ENCODE data around the gene FBXO47. TPM values are rescaled to one million over a fixed set of nuclear protein-coding genes. Genes with fewer than 3 reads are reported as not detected.
A peak's percentile ranks its signal among the peaks of the same experiment; 100 is the strongest.

The FBXO47 gene
- total and polyA plus RNA-seq, 2 donors from 2014 or later, result not detected

GRCh38 chr17:38919316-38920078, 47.7 kb downstream of the FBXO47 start:
- intact Hi-C loops (cut with DNase I), result no loop called here
- H3K4me1 ChIP-seq (ENCODE audit: control insufficient read depth in 2 of 3, insufficient read depth in 2 of 3, low read depth in 1 of 3, low read length in 3 of 3), result peaks cover 0 to 6% (median 6%) of the 10 kb centered on the region in 3 donors
- H3K9ac ChIP-seq (ENCODE audit: low read length in 3 of 3), result no peak overlapping the region
- H3K27ac ChIP-seq (ENCODE audit: low read depth in 2 of 2, low read length in 2 of 2), result no peak overlapping the region
- no peaks in the 10 kb centered on the region for H3K27me3 ChIP-seq (ENCODE audit: control insufficient read depth, insufficient read depth, low read length)
- TF ChIP-seq, protein P1, sequence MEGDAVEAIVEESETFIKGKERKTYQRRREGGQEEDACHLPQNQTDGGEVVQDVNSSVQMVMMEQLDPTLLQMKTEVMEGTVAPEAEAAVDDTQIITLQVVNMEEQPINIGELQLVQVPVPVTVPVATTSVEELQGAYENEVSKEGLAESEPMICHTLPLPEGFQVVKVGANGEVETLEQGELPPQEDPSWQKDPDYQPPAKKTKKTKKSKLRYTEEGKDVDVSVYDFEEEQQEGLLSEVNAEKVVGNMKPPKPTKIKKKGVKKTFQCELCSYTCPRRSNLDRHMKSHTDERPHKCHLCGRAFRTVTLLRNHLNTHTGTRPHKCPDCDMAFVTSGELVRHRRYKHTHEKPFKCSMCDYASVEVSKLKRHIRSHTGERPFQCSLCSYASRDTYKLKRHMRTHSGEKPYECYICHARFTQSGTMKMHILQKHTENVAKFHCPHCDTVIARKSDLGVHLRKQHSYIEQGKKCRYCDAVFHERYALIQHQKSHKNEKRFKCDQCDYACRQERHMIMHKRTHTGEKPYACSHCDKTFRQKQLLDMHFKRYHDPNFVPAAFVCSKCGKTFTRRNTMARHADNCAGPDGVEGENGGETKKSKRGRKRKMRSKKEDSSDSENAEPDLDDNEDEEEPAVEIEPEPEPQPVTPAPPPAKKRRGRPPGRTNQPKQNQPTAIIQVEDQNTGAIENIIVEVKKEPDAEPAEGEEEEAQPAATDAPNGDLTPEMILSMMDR (IDR thresholded peaks at IDR 0.05; ENCODE audit: borderline replicate concordance, extremely low read depth, insufficient read depth), result no peak
- no peak for FAIRE-seq
- DNase-seq, result peak in 1 of 5 donors; percentile 46
- no peak overlapping the region for H3K4me3 ChIP-seq (ENCODE audit: low read length in 3 of 3)
- peaks cover 0 to 39% (median 27%) of the 10 kb centered on the region in 3 donors for H3K36me3 ChIP-seq (ENCODE audit: control insufficient read depth in 2 of 3, insufficient read depth in 3 of 3, low read length in 3 of 3)
- no peaks in the 10 kb centered on the region for H3K9me3 ChIP-seq (ENCODE audit: control insufficient read depth in 2 of 3, insufficient read depth in 1 of 3, low read length in 3 of 3)

DNA sequence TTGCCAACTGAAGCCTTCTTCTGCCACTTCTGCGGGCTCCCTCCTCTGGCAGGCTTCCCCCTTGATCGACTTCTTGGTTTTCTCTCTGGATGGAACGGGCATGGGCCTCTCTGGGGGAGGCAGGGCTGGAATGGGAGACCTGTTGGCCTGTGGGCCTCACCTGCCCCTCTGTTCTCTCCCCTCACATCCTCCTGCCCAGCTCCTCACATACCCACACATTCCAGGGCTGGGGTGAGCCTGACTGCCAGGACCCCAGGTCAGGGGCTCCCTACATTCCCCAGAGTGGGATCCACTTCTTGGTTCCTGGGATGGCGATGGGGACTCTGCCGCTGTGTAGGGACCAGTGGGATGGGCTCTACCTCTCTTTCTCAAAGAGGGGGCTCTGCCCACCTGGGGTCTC, 48.3 kb downstream of the FBXO47 start:
- H3K9me3 ChIP-seq (ENCODE audit: control insufficient read depth in 2 of 3, insufficient read depth in 1 of 3, low read length in 3 of 3), result no peaks in the 10 kb centered on the region
- no peaks in the 10 kb centered on the region for H3K27me3 ChIP-seq (ENCODE audit: control insufficient read depth, insufficient read depth, low read length)
- intact Hi-C loops (cut with DNase I), result no loop called here
- no peak overlapping the region for H3K4me3 ChIP-seq (ENCODE audit: low read length in 3 of 3)
- TF ChIP-seq, protein P1 (IDR thresholded peaks at IDR 0.05; ENCODE audit: borderline replicate concordance, extremely low read depth, insufficient read depth), result no peak
- DNase-seq, result no peak
- FAIRE-seq, result no peak
- no peak overlapping the region for H3K27ac ChIP-seq (ENCODE audit: low read depth in 2 of 2, low read length in 2 of 2)
- H3K9ac ChIP-seq (ENCODE audit: low read length in 3 of 3), result no peak overlapping the region
- peaks cover 0 to 6% (median 6%) of the 10 kb centered on the region in 3 donors for H3K4me1 ChIP-seq (ENCODE audit: control insufficient read depth in 2 of 3, insufficient read depth in 2 of 3, low read depth in 1 of 3, low read length in 3 of 3)
- peaks cover 0 to 40% (median 30%) of the 10 kb centered on the region in 3 donors for H3K36me3 ChIP-seq (ENCODE audit: control insufficient read depth in 2 of 3, insufficient read depth in 3 of 3, low read length in 3 of 3)

DNA sequence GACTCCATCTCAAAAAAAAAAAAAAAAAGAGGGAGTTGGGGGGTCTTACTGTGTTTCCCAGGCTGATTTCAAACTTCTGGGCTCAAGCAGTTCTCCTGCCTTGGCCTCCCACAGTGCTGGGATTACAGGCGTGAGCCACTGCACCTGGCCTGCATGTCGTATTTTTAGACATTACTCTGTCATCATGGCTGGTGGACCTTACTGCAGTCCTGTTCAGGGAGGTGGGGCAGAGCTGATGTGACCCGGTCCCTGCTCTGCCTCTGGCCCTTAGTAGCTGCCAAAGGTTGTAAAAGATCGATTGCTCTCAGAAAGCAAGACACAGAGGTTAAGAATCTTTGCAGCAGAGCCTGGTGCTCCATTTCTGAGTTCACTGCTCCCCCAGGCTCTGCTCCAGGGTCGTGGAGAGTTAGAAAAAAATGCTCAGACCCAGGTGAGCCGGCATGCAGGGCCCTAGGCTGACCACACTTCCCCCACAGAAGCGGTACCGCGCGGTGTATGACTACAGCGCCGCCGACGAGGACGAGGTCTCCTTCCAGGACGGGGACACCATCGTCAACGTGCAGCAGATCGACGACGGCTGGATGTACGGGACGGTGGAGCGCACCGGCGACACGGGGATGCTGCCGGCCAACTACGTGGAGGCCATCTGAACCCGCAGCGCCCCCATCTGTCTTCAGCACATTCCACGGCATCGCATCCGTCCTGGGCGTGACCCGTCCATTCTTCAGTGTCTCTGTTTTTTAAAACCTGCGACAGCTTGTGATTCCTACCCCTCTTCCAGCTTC, 48.9 kb downstream of the FBXO47 start:
- no peak overlapping the region for H3K27ac ChIP-seq (ENCODE audit: low read depth in 2 of 2, low read length in 2 of 2)
- H3K36me3 ChIP-seq (ENCODE audit: control insufficient read depth in 2 of 3, insufficient read depth in 3 of 3, low read length in 3 of 3), result peaks cover 0 to 40% (median 30%) of the 10 kb centered on the region in 3 donors
- no peak overlapping the region for H3K4me3 ChIP-seq (ENCODE audit: low read length in 3 of 3)
- intact Hi-C loops (cut with DNase I), result no loop called here
- no peaks in the 10 kb centered on the region for H3K9me3 ChIP-seq (ENCODE audit: control insufficient read depth in 2 of 3, insufficient read depth in 1 of 3, low read length in 3 of 3)
- TF ChIP-seq, protein P1 (IDR thresholded peaks at IDR 0.05; ENCODE audit: borderline replicate concordance, extremely low read depth, insufficient read depth), result no peak
- peaks cover 0 to 9% (median 6%) of the 10 kb centered on the region in 3 donors for H3K4me1 ChIP-seq (ENCODE audit: control insufficient read depth in 2 of 3, insufficient read depth in 2 of 3, low read depth in 1 of 3, low read length in 3 of 3)
- FAIRE-seq (no peak), DNase-seq (peak in 1 of 5 donors; percentile 63)
- no peak overlapping the region for H3K9ac ChIP-seq (ENCODE audit: low read length in 3 of 3)
- no peaks in the 10 kb centered on the region for H3K27me3 ChIP-seq (ENCODE audit: control insufficient read depth, insufficient read depth, low read length)
